NCI-H2081 (cell line): ENCODE measurements around the gene NHERF1.

Source experiments
- DNase-seq, 2 experiments: peaks; one replicate each; lab custom pipeline; 2025; lab: John Stamatoyannopoulos, UW

The NHERF1 gene

GRCh38 chr17:74785096-74785980 is 36.9 kb downstream of the NHERF1 start:
- no peak for DNase-seq

DNA sequence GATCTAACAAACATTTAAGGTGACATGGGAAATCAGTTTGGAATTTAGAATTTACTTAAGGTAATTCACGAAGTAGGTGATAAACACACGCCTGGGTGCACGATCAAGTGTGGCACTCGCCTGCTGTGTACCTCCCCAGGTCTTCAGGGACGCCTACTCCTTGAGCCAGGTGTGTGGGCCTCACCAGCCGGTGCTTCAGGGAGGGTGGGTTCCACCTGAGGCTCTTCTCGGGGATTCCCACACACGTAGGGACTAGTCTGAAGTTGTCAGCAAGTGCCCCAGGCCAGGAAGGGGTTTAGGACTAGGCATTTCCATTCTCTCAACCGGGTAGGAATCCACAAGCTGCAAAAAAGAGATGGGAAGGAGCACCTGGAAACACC is 37.5 kb downstream of the NHERF1 start:
- DNase-seq, result no peak

DNA sequence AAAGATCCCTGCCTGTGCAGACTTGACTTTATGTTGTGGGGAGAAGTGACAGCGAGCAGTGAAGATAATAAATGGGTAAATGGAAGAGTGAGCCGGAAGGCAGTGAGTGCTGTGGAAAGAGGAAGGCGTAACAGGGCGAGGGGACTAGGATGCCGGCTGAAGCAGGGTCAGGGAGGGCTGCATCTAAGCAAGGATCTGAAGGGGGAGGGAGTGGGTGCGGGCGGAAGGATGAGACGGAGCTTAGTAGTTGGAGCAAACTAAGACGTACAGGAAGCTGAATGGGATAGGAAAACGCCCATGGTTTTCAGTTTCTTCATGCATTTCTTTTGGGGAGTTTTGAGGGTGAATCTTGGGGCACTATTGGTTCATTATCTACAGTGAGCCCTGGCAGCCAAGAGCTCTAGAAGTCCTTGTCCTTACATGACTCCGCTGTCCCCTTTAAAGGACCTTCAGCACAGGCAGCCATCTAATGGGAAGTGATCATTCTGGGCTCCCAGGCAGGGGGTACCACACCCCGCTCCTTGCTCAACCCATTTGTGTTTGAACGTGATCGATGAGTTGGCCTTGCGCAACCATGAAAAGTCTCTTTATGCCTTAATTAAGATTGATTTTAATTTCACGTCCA is 38.1 kb downstream of the NHERF1 start:
- no peak for DNase-seq

DNA sequence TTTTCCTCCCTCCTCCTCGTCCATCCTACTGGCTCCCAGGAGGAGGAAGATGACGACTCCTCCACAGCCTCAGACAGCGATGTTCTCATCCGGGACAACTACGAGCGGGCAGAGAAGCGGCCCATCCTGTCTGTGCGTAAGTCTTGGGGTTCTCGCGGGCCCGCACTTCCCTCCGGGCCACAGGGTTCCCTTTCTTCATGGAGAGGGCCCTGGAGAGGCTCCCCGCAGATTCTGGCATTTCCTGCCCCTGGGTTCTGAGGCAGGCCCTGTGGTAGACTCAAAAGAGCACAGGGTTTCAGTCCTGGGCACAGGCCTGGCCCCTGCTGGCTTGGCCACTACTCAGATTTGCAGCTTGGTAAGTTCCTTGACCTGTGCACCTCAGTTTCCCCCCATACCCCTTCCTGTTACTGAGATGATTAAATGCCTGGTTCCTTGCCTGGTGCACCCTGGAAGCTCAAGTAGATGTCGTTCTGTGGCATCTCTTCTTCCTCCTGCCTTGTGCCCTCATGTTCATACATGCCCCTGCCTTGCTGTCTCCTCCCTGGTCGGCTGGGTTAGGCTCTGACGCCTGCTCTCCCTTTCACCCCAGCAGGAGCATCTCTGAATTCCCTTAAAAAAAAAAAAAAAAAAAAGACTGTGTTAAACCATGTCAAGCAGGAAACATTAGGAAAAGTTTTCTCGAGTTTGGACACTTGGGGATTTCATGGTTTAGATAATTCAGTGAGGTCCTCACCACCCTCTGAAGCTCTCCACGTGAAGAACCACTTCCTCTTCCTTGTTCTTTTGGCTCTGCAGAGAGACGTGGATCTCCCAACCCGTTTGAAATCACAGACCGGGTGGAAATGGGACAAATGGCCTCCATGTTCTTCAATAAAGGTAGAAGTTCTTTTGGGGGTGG is 42.0 kb downstream of the NHERF1 start:
- DNase-seq, result no peak

GRCh38 chr17:74792586-74793105 is 44.2 kb downstream of the NHERF1 start:
- DNase-seq, result no peak

GRCh38 chr17:74795327-74796020 is 47.0 kb downstream of the NHERF1 start:
- no peak for DNase-seq

GRCh38 chr17:74796211-74796610 is 47.8 kb downstream of the NHERF1 start:
- DNase-seq, result no peak

- DNase-seq, result no peak
Observed at GRCh38 chr17:74796866-74797265, 48.4 kb downstream of the NHERF1 start.

DNA sequence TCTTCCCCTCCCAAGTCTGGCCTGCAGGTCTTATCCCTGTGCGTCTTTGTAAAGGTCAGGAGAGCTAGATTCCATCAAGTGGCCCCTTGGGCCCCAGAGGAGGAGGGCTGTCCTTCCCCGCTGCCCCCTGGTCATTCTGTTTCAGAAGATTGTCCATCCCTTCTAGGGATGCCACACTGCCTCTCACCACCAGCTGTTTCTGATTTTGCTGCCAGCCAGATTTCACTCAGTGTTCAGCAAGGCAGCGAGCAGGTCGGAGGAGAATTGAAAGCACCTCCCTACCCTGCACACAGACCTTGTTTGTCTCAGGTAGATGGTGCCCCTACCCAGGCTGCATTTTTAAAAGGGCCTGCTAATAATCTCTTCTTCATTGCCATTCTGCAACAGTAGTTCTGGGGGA is 49.4 kb downstream of the NHERF1 start:
- DNase-seq, result no peak

- no peak for DNase-seq
Observed at GRCh38 chr17:74798239-74798707, 49.8 kb downstream of the NHERF1 start.

- no peak for DNase-seq
Observed at GRCh38 chr17:74799097-74799496, 50.7 kb downstream of the NHERF1 start.

DNA sequence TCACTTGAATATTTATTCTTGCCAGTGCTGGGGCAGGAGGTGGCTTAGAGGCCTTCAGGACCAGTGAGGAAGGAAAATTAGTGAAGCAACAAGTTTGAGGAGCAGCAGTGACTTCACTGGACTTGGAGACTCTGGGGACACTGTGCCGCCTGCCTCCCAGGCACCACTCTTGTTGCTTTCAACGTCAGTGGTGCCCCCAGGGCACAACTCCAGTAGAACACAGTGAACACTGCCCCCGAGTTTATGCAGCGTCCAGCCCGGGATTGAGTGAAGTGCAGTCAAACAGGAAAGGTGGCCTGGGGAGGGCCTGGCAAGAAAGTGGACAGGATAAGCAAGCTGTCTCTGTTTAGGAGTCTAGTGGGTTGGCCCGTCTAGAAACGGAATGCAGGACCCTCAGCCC is 52.1 kb downstream of the NHERF1 start:
- DNase-seq, result no peak

DNA sequence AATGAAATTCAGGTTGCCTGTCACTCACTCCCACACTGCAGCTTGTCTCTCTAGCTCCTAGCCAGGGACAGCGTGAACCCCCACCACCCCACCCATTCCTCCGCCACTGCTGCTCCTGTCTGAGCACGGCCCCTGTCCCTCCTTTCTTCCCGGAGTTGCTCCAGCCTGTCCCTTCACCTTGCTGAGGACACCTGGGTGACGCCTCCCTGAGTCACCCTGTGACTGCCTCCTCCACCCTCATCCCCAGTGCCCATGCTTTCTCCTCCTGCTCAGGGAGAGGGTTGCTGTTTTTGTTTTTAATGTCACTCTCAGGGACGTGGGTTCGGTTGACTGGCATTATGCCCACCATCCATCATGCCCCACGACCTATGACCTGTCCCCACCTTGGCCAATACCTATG is 53.5 kb downstream of the NHERF1 start:
- no peak for DNase-seq

DNA sequence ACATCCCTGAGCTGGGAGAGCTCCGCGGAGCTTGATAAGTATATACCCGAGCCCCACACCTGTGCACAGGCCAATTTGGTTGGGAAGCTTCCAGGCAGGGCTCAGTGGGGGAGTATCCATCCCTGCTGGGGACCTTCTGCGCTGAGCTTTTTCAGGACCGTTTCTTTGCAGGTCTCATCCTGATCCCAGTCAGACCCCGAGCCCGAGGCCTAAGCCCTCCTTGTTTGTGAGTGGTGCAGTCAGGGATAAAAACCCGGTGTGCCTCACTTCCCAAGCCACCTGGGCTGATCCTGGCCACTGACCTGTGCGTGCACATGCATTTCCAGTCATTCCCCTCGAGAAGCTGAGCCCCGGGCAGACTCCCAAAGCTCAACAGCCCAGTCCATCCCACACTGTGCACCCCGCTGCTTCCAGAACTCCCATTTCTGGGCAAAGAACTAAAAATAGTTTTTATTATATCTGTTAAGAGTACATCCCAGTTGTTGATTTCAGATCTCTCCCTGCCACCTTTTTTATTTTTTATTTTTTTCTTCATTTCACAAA is 55.0 kb downstream of the NHERF1 start:
- peak in 1 of 2 experiments; percentile 32 for DNase-seq

- DNase-seq, result peak in 1 of 2 experiments; percentile 29
Observed at GRCh38 chr17:74803971-74804370, 55.5 kb downstream of the NHERF1 start.

GRCh38 chr17:74804683-74805082 is 56.3 kb downstream of the NHERF1 start:
- DNase-seq, result no peak

GRCh38 chr17:74805591-74805991 is 57.2 kb downstream of the NHERF1 start:
- DNase-seq, result no peak

DNA sequence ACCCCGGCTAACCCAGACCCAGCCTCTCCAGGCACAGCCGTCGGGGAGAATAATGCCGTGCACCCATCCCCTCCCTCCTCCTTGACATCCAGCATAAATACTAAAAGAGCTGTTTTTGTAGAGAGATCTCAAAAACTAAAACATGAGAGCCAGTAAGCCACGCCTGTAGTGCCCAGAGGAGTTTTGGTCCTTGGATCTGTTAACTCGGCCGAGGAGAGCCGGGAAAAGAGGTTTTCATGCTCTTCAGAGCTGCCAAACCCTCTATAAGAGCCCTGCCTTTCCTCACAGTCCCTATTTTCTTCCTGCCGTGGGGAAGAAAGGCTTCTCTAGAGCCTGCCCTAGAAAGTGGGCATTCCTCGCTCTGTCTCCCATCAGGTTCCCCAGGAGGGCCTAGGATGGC is 57.9 kb downstream of the NHERF1 start:
- no peak for DNase-seq

DNA sequence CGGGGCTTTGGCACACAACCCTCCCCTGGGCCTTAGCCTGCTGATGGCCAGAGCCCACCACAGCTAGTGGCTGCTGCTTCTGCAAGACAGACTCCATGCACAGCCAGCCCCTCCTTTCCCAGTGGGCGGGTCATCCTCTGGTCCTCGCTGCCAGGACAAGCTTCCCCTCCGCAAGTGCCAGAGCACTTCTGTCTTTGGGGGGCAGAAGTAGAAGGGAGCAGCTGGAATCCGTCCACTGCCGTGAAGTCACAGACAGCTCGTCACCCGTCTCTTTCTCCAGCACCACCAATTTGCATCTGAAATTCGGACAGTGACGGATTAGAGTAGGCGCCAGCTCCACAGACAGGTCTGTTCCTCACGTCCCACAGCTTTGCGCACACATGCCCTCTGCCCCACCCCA is 59.0 kb downstream of the NHERF1 start:
- peak in 1 of 2 experiments; percentile 56 for DNase-seq

DNA sequence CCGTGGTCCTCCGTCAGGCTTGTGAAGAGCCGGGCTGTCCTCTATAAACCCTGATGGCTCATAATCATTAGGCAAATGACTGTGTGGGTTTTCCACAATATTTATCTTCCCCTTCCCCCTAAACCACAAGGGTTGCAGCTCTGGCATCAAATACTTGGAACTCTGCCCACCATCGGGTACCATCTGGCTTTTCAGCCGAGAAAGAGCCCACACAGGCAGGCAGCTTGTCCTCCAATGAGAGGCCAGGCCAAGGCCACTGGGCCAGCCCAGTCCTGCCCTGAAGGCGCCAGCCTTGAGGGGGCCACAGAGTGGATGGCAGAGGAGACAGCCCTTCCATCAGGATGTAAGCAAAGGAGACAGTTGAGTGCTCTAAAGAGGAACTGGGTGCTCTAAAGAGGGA is 59.5 kb downstream of the NHERF1 start:
- DNase-seq, result peak; percentile 71 to 79
